Activated T-cell treated with anti-CD3 and anti-CD28 coated beads, Interleukin-2, amount 50 U/mL, for 4 hours (primary cell): Measurements from ENCODE around the gene F2RL2. TPM values are rescaled to one million over a fixed set of nuclear protein-coding genes. Genes with fewer than 3 reads are reported as not detected.

ENCODE experiments used
- ATAC-seq, 2 donors: fragments of 200-7000 bp; cut with Tn5 transposase; one replicate each; pipeline ENCODE4 v1.10.0; 2021
- DNase-seq: peaks from one replicate; pipeline ENCODE4 v3.0.0-alpha.2; 2020
- H3K27me3 Mint-ChIP-seq: one replicate; pipeline ENCODE4 v1.8.0; 2021; ENCODE audit warnings: low read depth, mixed read lengths
- H3K36me3 Mint-ChIP-seq: one replicate; pipeline ENCODE4 v1.8.0; 2022; ENCODE audit warnings: mixed read lengths; ENCODE audit not compliant: insufficient read depth
- H3K4me1 Mint-ChIP-seq: one replicate; pipeline ENCODE4 v1.8.0; 2021; ENCODE audit warnings: low read depth, mixed read lengths
- H3K4me3 Mint-ChIP-seq: one replicate; pipeline ENCODE4 v1.8.0; 2021; ENCODE audit warnings: mild to moderate bottlenecking, moderate library complexity, mixed read lengths
- H3K9me3 Mint-ChIP-seq: one replicate; pipeline ENCODE4 v1.8.0; 2021; ENCODE audit warnings: mixed read lengths
- total RNA-seq, 3 donors: library from RNA; stranded (reverse); gene quantifications; one replicate each; pipeline ENCODE4 v1.2.1, GENCODE V29; 2021

Gene F2RL2
- total RNA-seq, 3 donors from 2014 or later, result 0.08 to 0.13 TPM; not detected in 1

- no peaks in the 10 kb centered on the region for H3K27me3 Mint-ChIP-seq
- ATAC-seq (no peak), DNase-seq (no peak)
- H3K4me1 Mint-ChIP-seq, result peaks cover 3% of the 10 kb centered on the region
- no peak overlapping the region for H3K4me3 Mint-ChIP-seq
- no peaks in the 10 kb centered on the region for H3K9me3 Mint-ChIP-seq
- H3K36me3 Mint-ChIP-seq, result peaks cover 59% of the 10 kb centered on the region
These were observed 19.3 kb upstream of the F2RL2 start for GRCh38 chr5:76642390-76643040.

- peaks cover 3% of the 10 kb centered on the region for H3K4me1 Mint-ChIP-seq
- peak; percentile 55 for DNase-seq
- H3K9me3 Mint-ChIP-seq, result no peaks in the 10 kb centered on the region
- no peaks in the 10 kb centered on the region for H3K27me3 Mint-ChIP-seq
- H3K4me3 Mint-ChIP-seq, result no peak overlapping the region
- H3K36me3 Mint-ChIP-seq, result peaks cover 65% of the 10 kb centered on the region
- ATAC-seq, result peak; percentile 48 to 62
These were observed 18.4 kb upstream of the F2RL2 start for GRCh38 chr5:76641514-76642120.

GRCh38 chr5:76638479-76638878, 15.3 kb upstream of the F2RL2 start:
- H3K4me3 Mint-ChIP-seq, result no peak overlapping the region

GRCh38 chr5:76637490-76637889, 14.3 kb upstream of the F2RL2 start:
- DNase-seq (no peak), ATAC-seq (no peak)
- peaks cover 3% of the 10 kb centered on the region for H3K4me1 Mint-ChIP-seq
- H3K36me3 Mint-ChIP-seq, result peaks cover 57% of the 10 kb centered on the region
- H3K4me3 Mint-ChIP-seq, result no peak overlapping the region
- no peaks in the 10 kb centered on the region for H3K27me3 Mint-ChIP-seq
- H3K9me3 Mint-ChIP-seq, result no peaks in the 10 kb centered on the region

More at GRCh38 chr5:76638479-76638878, 15.3 kb upstream of the F2RL2 start:
- H3K4me1 Mint-ChIP-seq, result peaks cover 3% of the 10 kb centered on the region
- no peaks in the 10 kb centered on the region for H3K9me3 Mint-ChIP-seq
- peaks cover 63% of the 10 kb centered on the region for H3K36me3 Mint-ChIP-seq
- no peaks in the 10 kb centered on the region for H3K27me3 Mint-ChIP-seq
- DNase-seq (no peak), ATAC-seq (no peak)

- H3K27me3 Mint-ChIP-seq, result no peaks in the 10 kb centered on the region
- H3K4me3 Mint-ChIP-seq, result no peak overlapping the region
- ATAC-seq, result no peak
- no peaks in the 10 kb centered on the region for H3K9me3 Mint-ChIP-seq
- peaks cover 3% of the 10 kb centered on the region for H3K4me1 Mint-ChIP-seq
- H3K36me3 Mint-ChIP-seq, result peaks cover 44% of the 10 kb centered on the region
- DNase-seq, result no peak
These were observed 11.5 kb upstream of the F2RL2 start for GRCh38 chr5:76634661-76635060.

- no peak overlapping the region for H3K4me3 Mint-ChIP-seq
- ATAC-seq (no peak), DNase-seq (no peak)
- no peaks in the 10 kb centered on the region for H3K27me3 Mint-ChIP-seq
- H3K9me3 Mint-ChIP-seq, result no peaks in the 10 kb centered on the region
- H3K36me3 Mint-ChIP-seq, result peaks cover 27% of the 10 kb centered on the region
- H3K4me1 Mint-ChIP-seq, result peaks cover 18% of the 10 kb centered on the region
These were observed 3.5 kb upstream of the F2RL2 start for GRCh38 chr5:76626738-76627137.

- Mint-ChIP-seq H3K4me1 (peaks cover 20% of the 10 kb centered on the region), H3K9me3 (no peaks in the 10 kb centered on the region), H3K27me3 (no peaks in the 10 kb centered on the region), H3K36me3 (peaks cover 27% of the 10 kb centered on the region), H3K4me3 (no peak overlapping the region)
- ATAC-seq (no peak), DNase-seq (no peak)
These were observed 2.0 kb upstream of the F2RL2 start for GRCh38 chr5:76625087-76625815.

GRCh38 chr5:76622076-76622475, 1.1 kb downstream of the F2RL2 start:
- ATAC-seq (no peak), DNase-seq (no peak)
- Mint-ChIP-seq H3K36me3 (peaks cover 42% of the 10 kb centered on the region), H3K4me1 (peaks cover 20% of the 10 kb centered on the region), H3K4me3 (no peak overlapping the region), H3K9me3 (no peaks in the 10 kb centered on the region), H3K27me3 (no peaks in the 10 kb centered on the region)

- peaks cover 42% of the 10 kb centered on the region for H3K36me3 Mint-ChIP-seq
- no peak for ATAC-seq
- H3K9me3 Mint-ChIP-seq, result no peaks in the 10 kb centered on the region
- H3K27me3 Mint-ChIP-seq, result no peaks in the 10 kb centered on the region
- DNase-seq, result no peak
- peaks cover 5% of the 10 kb centered on the region for H3K4me1 Mint-ChIP-seq
- H3K4me3 Mint-ChIP-seq, result no peak overlapping the region
These were observed 3.0 kb downstream of the F2RL2 start for GRCh38 chr5:76620166-76620565.

GRCh38 chr5:76617675-76618074, 5.5 kb downstream of the F2RL2 start:
- H3K9me3 Mint-ChIP-seq, result no peaks in the 10 kb centered on the region
- no peak for DNase-seq
- no peaks in the 10 kb centered on the region for H3K27me3 Mint-ChIP-seq
- no peak for ATAC-seq
- H3K4me3 Mint-ChIP-seq, result no peak overlapping the region
- H3K36me3 Mint-ChIP-seq, result peaks cover 45% of the 10 kb centered on the region
- peaks cover 3% of the 10 kb centered on the region for H3K4me1 Mint-ChIP-seq

- Mint-ChIP-seq H3K36me3 (peaks cover 45% of the 10 kb centered on the region), H3K4me3 (no peak overlapping the region), H3K27me3 (no peaks in the 10 kb centered on the region), H3K9me3 (no peaks in the 10 kb centered on the region), H3K4me1 (peaks cover 3% of the 10 kb centered on the region)
- DNase-seq (no peak), ATAC-seq (no peak)
These were observed 6.0 kb downstream of the F2RL2 start for GRCh38 chr5:76617229-76617628.

GRCh38 chr5:76616206-76616605, 7.0 kb downstream of the F2RL2 start:
- Mint-ChIP-seq H3K4me3 (no peak overlapping the region), H3K27me3 (no peaks in the 10 kb centered on the region), H3K4me1 (no peaks in the 10 kb centered on the region), H3K9me3 (no peaks in the 10 kb centered on the region), H3K36me3 (peaks cover 45% of the 10 kb centered on the region)
- no peak for ATAC-seq
- no peak for DNase-seq

GRCh38 chr5:76615759-76616158, 7.4 kb downstream of the F2RL2 start:
- ATAC-seq, result no peak
- no peaks in the 10 kb centered on the region for H3K27me3 Mint-ChIP-seq
- no peaks in the 10 kb centered on the region for H3K4me1 Mint-ChIP-seq
- DNase-seq, result no peak
- H3K36me3 Mint-ChIP-seq, result peaks cover 48% of the 10 kb centered on the region
- H3K9me3 Mint-ChIP-seq, result no peaks in the 10 kb centered on the region
- H3K4me3 Mint-ChIP-seq, result no peak overlapping the region

GRCh38 chr5:76612942-76613341, 10.3 kb downstream of the F2RL2 start:
- DNase-seq (no peak), ATAC-seq (no peak)
- Mint-ChIP-seq H3K27me3 (no peaks in the 10 kb centered on the region), H3K4me3 (no peak overlapping the region), H3K9me3 (no peaks in the 10 kb centered on the region), H3K36me3 (peaks cover 40% of the 10 kb centered on the region), H3K4me1 (peaks cover 6% of the 10 kb centered on the region)

GRCh38 chr5:76610196-76610595, 13.0 kb downstream of the F2RL2 start:
- no peak for DNase-seq
- H3K4me1 Mint-ChIP-seq, result peaks cover 8% of the 10 kb centered on the region
- peaks cover 42% of the 10 kb centered on the region for H3K36me3 Mint-ChIP-seq
- no peaks in the 10 kb centered on the region for H3K9me3 Mint-ChIP-seq
- H3K27me3 Mint-ChIP-seq, result no peaks in the 10 kb centered on the region
- ATAC-seq, result no peak
- no peak overlapping the region for H3K4me3 Mint-ChIP-seq
